H9 (cell line): ENCODE data around the gene CUEDC2. TPM values are rescaled to one million over a fixed set of nuclear protein-coding genes. Genes with fewer than 3 reads are reported as not detected.
A peak's percentile ranks its signal among the peaks of the same experiment; 100 is the strongest.

Experiments used
- DNase-seq: peaks from one replicate; pipeline ENCODE4 v3.0.0-alpha.2; 2017
- H2AFZ ChIP-seq: one replicate; pipeline ENCODE4 v1.6.1; 2013; ENCODE audit warnings: mild to moderate bottlenecking, low read length, control low read depth, moderate library complexity
- H2AK5ac ChIP-seq: 2 replicates; pipeline ENCODE4 v1.6.1; 2013; ENCODE audit warnings: low read length, control low read depth, mixed read lengths; ENCODE audit not compliant: insufficient read length
- H2BK120ac ChIP-seq: one replicate; pipeline ENCODE4 v1.6.1; 2013; ENCODE audit warnings: low read depth, mild to moderate bottlenecking, low read length, control low read depth, inconsistent platforms; ENCODE audit not compliant: poor library complexity, severe bottlenecking
- H2BK12ac ChIP-seq: 2 replicates; pipeline ENCODE4 v1.6.1; 2013; ENCODE audit warnings: low read length, control low read depth, mixed read lengths, low read depth; ENCODE audit not compliant: insufficient read length
- H2BK15ac ChIP-seq: 2 replicates; pipeline ENCODE4 v1.6.1; 2013; ENCODE audit warnings: low read depth, low read length, control low read depth
- H2BK20ac ChIP-seq: one replicate; pipeline ENCODE4 v1.6.1; 2013; ENCODE audit warnings: low read depth, mild to moderate bottlenecking, low read length, control low read depth, inconsistent platforms; ENCODE audit not compliant: poor library complexity, severe bottlenecking
- H2BK5ac ChIP-seq: 2 replicates; pipeline ENCODE4 v1.6.1; 2013; ENCODE audit warnings: low read length, control low read depth, mixed read lengths; ENCODE audit not compliant: insufficient read length
- H3K14ac ChIP-seq: 2 replicates; pipeline ENCODE4 v1.6.1; 2013; ENCODE audit warnings: low read length, control low read depth; ENCODE audit not compliant: insufficient read depth
- H3K18ac ChIP-seq: 2 replicates; pipeline ENCODE4 v1.6.1; 2013; ENCODE audit warnings: low read depth, mild to moderate bottlenecking, mixed read lengths, low read length, control low read depth; ENCODE audit not compliant: insufficient read length
- H3K23ac ChIP-seq: 2 replicates; pipeline ENCODE4 v1.6.1; 2013; ENCODE audit warnings: low read length, control low read depth, mixed read lengths, low read depth; ENCODE audit not compliant: insufficient read length
- H3K23me2 ChIP-seq: 2 replicates; pipeline ENCODE4 v1.6.1; 2013; ENCODE audit warnings: low read depth, mild to moderate bottlenecking, mixed read lengths, low read length, control low read depth; ENCODE audit not compliant: insufficient read length, poor library complexity, severe bottlenecking
- H3K27ac ChIP-seq: 2 replicates; pipeline ENCODE4 v1.5.1; 2013; ENCODE audit warnings: low read length, control low read depth, mixed read lengths, low read depth; ENCODE audit not compliant: insufficient read length
- H3K27me3 ChIP-seq: 2 replicates; pipeline ENCODE4 v1.6.1; 2013; ENCODE audit warnings: low read length, control low read depth, inconsistent platforms; ENCODE audit not compliant: insufficient read depth
- H3K4ac ChIP-seq: 2 replicates; pipeline ENCODE4 v1.6.1; 2013; ENCODE audit warnings: low read depth, mild to moderate bottlenecking, control low read depth, inconsistent platforms, low read length, moderate library complexity
- H3K4me1 ChIP-seq: 2 replicates; pipeline ENCODE4 v1.6.1; 2013; ENCODE audit warnings: low read length, control low read depth, inconsistent platforms; ENCODE audit not compliant: insufficient read depth
- H3K4me2 ChIP-seq: 2 replicates; pipeline ENCODE4 v1.6.1; 2013; ENCODE audit warnings: low read length, control low read depth, mixed read lengths; ENCODE audit not compliant: insufficient read length, insufficient read depth
- H3K56ac ChIP-seq: 2 replicates; pipeline ENCODE4 v1.6.1; 2013; ENCODE audit warnings: low read depth, mild to moderate bottlenecking, mixed read lengths, low read length, control low read depth; ENCODE audit not compliant: insufficient read length
- H3K79me1 ChIP-seq: 2 replicates; pipeline ENCODE4 v1.6.1; 2013; ENCODE audit warnings: low read depth, mild to moderate bottlenecking, moderate library complexity, low read length, control low read depth, inconsistent platforms; ENCODE audit not compliant: insufficient read depth, poor library complexity, severe bottlenecking
- H3K79me2 ChIP-seq: 2 replicates; pipeline ENCODE4 v1.6.1; 2013; ENCODE audit warnings: low read length, control low read depth, inconsistent platforms; ENCODE audit not compliant: insufficient read depth
- H3K9ac ChIP-seq: 2 replicates; pipeline ENCODE4 v1.6.1; 2013; ENCODE audit warnings: low read length, control low read depth, mixed read lengths; ENCODE audit not compliant: insufficient read length; ENCODE audit errors: extremely low read depth
- H3K9me3 ChIP-seq: one replicate; pipeline ENCODE4 v1.6.1; 2013; ENCODE audit warnings: low read depth, low read length, inconsistent platforms; ENCODE audit not compliant: control insufficient read depth
- H3T11ph ChIP-seq: one replicate; pipeline ENCODE4 v1.6.1; 2013; ENCODE audit warnings: mild to moderate bottlenecking, low read length, control low read depth, inconsistent platforms
- H4K20me1 ChIP-seq: one replicate; pipeline ENCODE4 v1.6.1; 2013; ENCODE audit not compliant: control insufficient read depth, insufficient read length, insufficient read depth
- H4K5ac ChIP-seq: 2 replicates; pipeline ENCODE4 v1.6.1; 2013; ENCODE audit warnings: low read depth, mild to moderate bottlenecking, mixed read lengths, low read length, control low read depth; ENCODE audit not compliant: insufficient read length
- H4K8ac ChIP-seq: replicated peaks from 2 replicates; pipeline ENCODE4 v1.6.1; 2013; ENCODE audit warnings: low read length, control low read depth, mixed read lengths, low read depth; ENCODE audit not compliant: insufficient read length
- H4K91ac ChIP-seq: 2 replicates; pipeline ENCODE4 v1.6.1; 2013; ENCODE audit warnings: low read depth, mild to moderate bottlenecking, moderate library complexity, mixed read lengths, low read length, control low read depth; ENCODE audit not compliant: insufficient read length
- H3K27ac Mint-ChIP-seq, 3 experiments: 2 replicates in 2 of 3; 3 replicates in 1 of 3; pipeline ENCODE4 v1.8.0; 2020 to 2021; ENCODE audit warnings: mixed read lengths in 3 of 3, mild to moderate bottlenecking in 1 of 3, moderate library complexity in 1 of 3
- H3K27me3 Mint-ChIP-seq: 2 replicates; pipeline ENCODE4 v1.8.0; 2021; ENCODE audit warnings: low read depth, mild to moderate bottlenecking, moderate library complexity, mixed read lengths
- H3K36me3 Mint-ChIP-seq, 3 experiments: 2 replicates in 2 of 3; 3 replicates in 1 of 3; pipeline ENCODE4 v1.8.0; 2020 to 2021; ENCODE audit warnings: low read depth in 3 of 3, mixed read lengths in 3 of 3; ENCODE audit not compliant: insufficient read depth in 1 of 3
- H3K4me1 Mint-ChIP-seq, 2 experiments: 2 replicates each; pipeline ENCODE4 v1.8.0; 2020; ENCODE audit warnings: mixed read lengths in 2 of 2
- H3K4me3 Mint-ChIP-seq, 2 experiments: 2 replicates in 1 of 2; 3 replicates in 1 of 2; pipeline ENCODE4 v1.8.0; 2020 to 2021; ENCODE audit warnings: mild to moderate bottlenecking in 2 of 2, mixed read lengths in 2 of 2, moderate library complexity in 1 of 2
- H3K9me3 Mint-ChIP-seq, 2 experiments: 2 replicates in 1 of 2; 3 replicates in 1 of 2; pipeline ENCODE4 v1.8.0; 2020; ENCODE audit warnings: mild to moderate bottlenecking in 2 of 2, mixed read lengths in 2 of 2, moderate library complexity in 1 of 2
- CTCF ChIP-seq: fragments of 200-600 bp; sonication (generic); conservative IDR thresholded peaks from 3 replicates; pipeline ENCODE4 v1.8.0; 2021; ENCODE audit warnings: antibody characterized with exemption, mild to moderate bottlenecking
- WGBS: extraction: QIAGEN DNeasy Blood & Tissue Kit; methylation state at CpG from one replicate; pipeline ENCODE4 v1.1.7; 2013; ENCODE audit warnings: missing lambda C conversion rate, low lambda C conversion rate, mixed read lengths; ENCODE audit not compliant: insufficient read length; ENCODE audit errors: extremely low coverage; 5-methylcytosine and 5-hydroxymethylcytosine counted together
- total RNA-seq: library from RNA; stranded (reverse); gene quantifications from 2 replicates; pipeline ENCODE4 v1.2.1, GENCODE V29; 2021

Gene CUEDC2
- total RNA-seq, 1 experiment from 2014 or later, result 41.2 TPM

- H3K9me3 Mint-ChIP-seq, result no peaks in the 10 kb centered on the region; a peak in 1 of 5 replicates
- no CpG with 5 or more reads among the region's 14 CpGs for WGBS
- Histone ChIP-seq H3K18ac (no peak overlapping the region), H2BK5ac (no peak overlapping the region), H3K9ac (no peak overlapping the region), H3T11ph (no peak overlapping the region), H3K79me1 (no peaks in the 10 kb centered on the region), H3K14ac (no peak overlapping the region), H3K79me2 (no peaks in the 10 kb centered on the region), H2BK15ac (no peak overlapping the region), H3K9me3 (no peaks in the 10 kb centered on the region), H3K23ac (no peak overlapping the region), H2AFZ (no peak overlapping the region), H3K27me3 (peaks cover 29% of the 10 kb centered on the region; the same call in 1 of the 2 replicates), H3K4me2 (peak overlapping the region; percentile 28), H2BK12ac (no peak overlapping the region), H4K5ac (no peak overlapping the region), H3K4ac (no peak overlapping the region), H3K4me1 (peaks cover 5% of the 10 kb centered on the region; the same call in 1 of the 2 replicates), H3K27ac (no peak overlapping the region), H2BK20ac (no peak overlapping the region), H4K8ac (no peak overlapping the region), H4K91ac (no peak overlapping the region), H3K23me2 (peaks cover 9% of the 10 kb centered on the region), H2AK5ac (no peak overlapping the region), H4K20me1 (no peaks in the 10 kb centered on the region), H2BK120ac (no peak overlapping the region), H3K56ac (no peak overlapping the region)
- H3K27ac Mint-ChIP-seq, result peak overlapping the region in 1 of 3 experiments; percentile 67; a peak in 1 of 7 replicates
- TF ChIP-seq CTCF, result no peak
- H3K4me1 Mint-ChIP-seq, result peaks cover 16 to 34% of the 10 kb centered on the region in 2 experiments
- peaks cover 67% of the 10 kb centered on the region for H3K27me3 Mint-ChIP-seq
- DNase-seq, result peak; percentile 66
- H3K4me3 Mint-ChIP-seq, result peak overlapping the region; percentile 35 to 78
- H3K36me3 Mint-ChIP-seq, result 0 out of 7 replicates have a peak, but pooled peaks cover 0 to 1% (median 0%) of the 10 kb centered on the region in 3 experiments
Measured at GRCh38 chr10:102435529-102436233, 3.3 kb upstream of the CUEDC2 start.
